GM19395 (cell line): ENCODE results near the gene MRPS7.
"Not testable (repeated sequence)": the region's sequence is repeated elsewhere in the genome, so short reads cannot be mapped to it uniquely, and the experiment has no call there.

Experiments used
- ATAC-seq: cut with Tn5 transposase; IDR thresholded peaks from one replicate; pipeline ENCODE4 v1.9.1; 2021; ENCODE audit warnings: mild to moderate bottlenecking, moderate library complexity; ENCODE audit not compliant: unreplicated experiment

Gene MRPS7

DNA sequence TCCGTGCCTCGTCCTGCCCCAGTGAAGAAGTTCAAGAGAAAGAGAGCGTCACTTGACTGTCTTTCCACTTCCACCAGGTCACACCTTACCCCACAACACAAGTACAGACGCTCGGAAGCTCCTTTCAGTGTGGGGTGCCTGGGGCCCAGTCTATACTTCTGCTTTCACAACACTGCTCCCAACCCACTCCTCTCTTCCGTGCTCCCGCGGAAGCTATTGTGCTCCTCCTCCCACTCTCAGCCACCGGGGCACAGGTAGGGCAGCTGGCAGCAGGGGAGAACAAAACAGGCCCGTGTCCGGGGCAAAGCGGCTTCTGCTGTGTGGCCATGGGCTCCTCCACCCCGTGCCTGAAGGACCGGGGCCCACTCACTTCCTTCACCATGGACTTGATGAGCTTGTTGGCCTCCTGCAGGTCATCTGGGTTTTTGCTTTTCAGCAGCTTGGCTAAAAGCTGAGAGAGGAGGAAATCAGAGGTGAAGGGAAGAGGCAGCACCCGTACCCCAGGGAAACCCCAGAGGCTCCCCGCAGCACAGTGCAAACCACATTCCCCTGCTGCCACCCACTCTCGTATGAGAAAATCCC, 19.1 kb upstream of the MRPS7 start:
- ATAC-seq = no peak

DNA sequence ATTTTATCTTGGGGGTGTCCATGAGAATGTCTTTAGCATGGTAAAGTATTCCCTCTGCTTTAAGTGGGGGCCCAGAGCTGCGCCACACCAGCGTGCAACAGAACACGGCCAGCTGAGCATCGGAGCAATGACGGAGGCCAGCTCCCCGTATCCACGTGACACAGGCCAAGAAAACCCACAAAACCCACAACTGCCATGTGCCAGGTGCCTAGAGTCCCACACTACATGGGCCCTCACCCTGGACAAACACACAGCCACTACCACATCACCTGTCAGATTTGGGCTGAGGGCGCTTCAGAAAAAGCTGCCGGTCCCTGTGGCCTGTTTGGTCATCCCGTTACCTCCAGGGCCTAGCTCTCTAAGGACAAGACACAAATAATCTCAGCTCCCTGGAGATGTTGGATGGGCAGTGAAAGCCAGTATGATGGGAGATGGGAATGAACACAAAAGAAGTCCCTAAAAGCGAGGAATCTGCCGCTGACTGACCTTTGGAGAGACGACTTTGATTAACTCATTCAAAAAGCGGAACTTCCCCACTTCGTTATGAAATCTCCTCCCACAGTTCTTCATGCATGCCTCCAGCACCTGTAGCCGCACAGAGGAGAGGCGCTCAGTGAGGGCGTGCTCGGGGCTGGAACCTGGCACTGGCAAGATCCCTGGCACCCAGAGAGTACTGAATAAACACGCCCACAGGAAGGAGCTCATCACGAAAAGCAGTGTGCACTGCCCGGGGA, 17.4 kb upstream of the MRPS7 start:
- ATAC-seq = no peak

- no peak for ATAC-seq
These were observed 16.7 kb upstream of the MRPS7 start for GRCh38 chr17:75245011-75245410.

DNA sequence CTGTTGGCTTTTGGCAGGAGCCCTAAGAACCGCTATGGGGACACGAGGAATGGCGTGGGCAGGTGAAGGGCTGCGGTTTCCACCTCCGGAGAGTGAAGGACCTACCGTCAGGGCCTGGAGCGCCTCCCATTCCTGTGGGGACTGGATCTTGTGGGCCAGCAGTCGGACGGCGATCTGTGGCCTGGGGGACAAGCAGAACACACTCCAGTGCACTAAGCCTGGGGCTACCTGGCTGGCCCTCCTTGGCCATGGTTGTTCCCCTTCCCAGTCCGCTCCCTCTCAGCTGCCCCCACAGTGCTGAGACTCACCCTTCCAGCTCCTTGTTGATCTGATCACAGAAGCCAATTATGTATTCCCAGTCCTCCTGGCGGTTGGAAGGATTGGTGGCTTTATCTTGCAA, 15.3 kb upstream of the MRPS7 start:
- ATAC-seq = no peak

GRCh38 chr17:75249564-75249963, 12.1 kb upstream of the MRPS7 start:
- no peak for ATAC-seq

GRCh38 chr17:75250009-75250471, 11.6 kb upstream of the MRPS7 start:
- ATAC-seq = peak; percentile 83

- ATAC-seq = no peak
These were observed 9.5 kb upstream of the MRPS7 start for GRCh38 chr17:75252039-75252816.

DNA sequence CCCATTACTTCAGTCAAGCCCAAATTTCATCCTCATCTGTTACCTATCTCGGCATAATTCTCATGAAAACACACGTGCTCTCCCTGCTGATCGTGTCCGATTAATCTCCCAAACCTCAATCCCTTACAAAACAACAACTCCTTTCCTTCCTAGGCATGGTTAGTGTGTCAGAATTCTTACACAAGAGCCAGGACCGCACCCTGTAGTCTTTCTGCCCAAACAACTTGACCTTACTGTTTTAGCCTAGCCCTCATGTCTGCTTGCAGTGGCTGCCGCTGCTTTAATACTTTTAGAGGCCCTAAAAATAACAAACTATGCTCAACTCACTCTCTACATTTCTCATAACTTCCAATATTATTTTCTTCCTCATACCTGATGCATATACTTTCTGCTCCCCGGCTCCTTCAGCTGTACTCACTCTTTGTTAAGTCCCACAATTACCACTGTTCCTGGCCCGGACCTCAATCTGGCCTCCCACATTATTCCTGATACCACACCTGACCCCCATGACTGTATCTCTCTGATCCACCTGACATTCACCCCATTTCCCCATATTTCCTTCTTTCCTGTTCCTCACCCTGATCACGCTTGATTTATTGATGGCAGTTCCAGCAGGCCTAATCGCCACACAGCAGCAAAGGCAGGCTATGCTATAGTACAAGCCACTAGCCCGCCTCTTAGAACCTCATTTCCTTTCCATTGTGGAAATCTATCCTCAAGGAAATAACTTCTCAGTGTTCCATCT, 5.6 kb upstream of the MRPS7 start:
- not testable (repeated sequence) for ATAC-seq

DNA sequence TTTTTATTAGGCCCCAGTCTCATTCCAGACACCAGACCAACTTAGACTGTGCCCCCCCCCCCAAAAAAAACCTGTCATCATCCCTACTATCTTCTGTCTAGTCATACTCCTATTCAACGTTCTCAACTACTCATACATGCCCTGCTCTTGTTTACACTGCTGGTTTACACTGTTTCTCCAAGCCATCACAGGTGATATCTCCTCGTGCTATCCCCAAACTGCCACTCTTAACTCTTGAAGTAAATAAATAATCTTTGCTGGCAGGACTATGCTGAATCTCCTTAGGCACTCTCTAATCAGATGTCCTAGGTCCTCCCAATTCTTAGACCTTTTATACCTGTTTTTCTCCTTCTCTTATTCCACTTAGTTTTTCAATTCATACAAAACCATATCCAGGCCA, 4.5 kb upstream of the MRPS7 start:
- not testable (repeated sequence) for ATAC-seq

- ATAC-seq = peak; percentile 32
These were observed 891 bp upstream of the MRPS7 start for GRCh38 chr17:75260641-75261335.

DNA sequence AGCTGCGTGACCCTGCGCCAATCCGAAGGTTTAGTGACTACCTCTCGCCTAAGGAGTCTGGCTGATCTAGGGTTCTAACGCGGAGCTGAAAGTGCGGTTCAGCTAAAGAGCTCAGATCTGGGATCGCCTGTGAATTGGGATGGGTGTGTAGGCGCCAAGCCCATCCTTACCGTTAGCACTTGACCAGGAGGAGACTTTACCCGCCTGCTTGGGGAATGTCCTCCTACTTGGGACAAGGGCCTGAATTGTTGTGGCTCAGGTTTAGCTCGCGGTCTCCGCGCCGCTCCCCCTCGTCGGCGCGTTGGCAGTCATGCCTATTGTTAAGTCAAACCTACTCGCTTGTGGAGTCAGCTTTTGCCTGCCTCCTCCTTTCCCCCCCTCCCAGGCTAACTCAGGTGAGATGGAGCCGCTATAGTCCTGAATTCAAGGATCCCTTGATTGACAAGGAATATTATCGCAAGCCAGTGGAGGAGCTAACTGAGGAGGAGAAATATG, 480 bp downstream of the MRPS7 start:
- no peak for ATAC-seq

GRCh38 chr17:75263055-75263454, 1.4 kb downstream of the MRPS7 start:
- ATAC-seq = no peak

- no peak for ATAC-seq
These were observed 4.1 kb downstream of the MRPS7 start for GRCh38 chr17:75265614-75266315.

GRCh38 chr17:75266316-75267152, 4.9 kb downstream of the MRPS7 start:
- ATAC-seq = no peak

DNA sequence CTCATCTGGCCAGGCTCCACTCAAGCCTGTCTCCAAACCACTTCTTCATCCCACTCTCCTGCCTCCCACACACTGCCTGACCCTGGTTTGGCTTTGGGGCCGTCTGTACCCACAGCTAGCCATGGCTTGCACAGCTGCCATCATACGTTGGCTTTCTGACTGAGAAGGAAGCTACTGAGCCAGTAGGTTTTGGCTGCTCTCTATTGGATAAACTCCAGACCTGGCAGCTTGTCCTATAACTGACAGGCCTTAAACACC, 5.4 kb downstream of the MRPS7 start:
- no peak for ATAC-seq

- ATAC-seq = no peak
These were observed 5.9 kb downstream of the MRPS7 start for GRCh38 chr17:75267411-75268232.

GRCh38 chr17:75269844-75270217, 8.2 kb downstream of the MRPS7 start:
- no peak for ATAC-seq

GRCh38 chr17:75270218-75270965, 8.7 kb downstream of the MRPS7 start:
- ATAC-seq = peak; percentile 41
